IMR-90 (cell line): Measurements from ENCODE around the gene UMODL1. TPM values are rescaled to one million over a fixed set of nuclear protein-coding genes. Genes with fewer than 3 reads are reported as not detected.

ENCODE experiments used
- ATAC-seq: fragments of 200-7000 bp; cut with Tn5 transposase; 2 replicates; pipeline ENCODE4 v1.9.1; 2020; ENCODE audit warnings: low read depth, mild to moderate bottlenecking, moderate library complexity
- BruUV-seq: library from RNA; stranded (reverse); fragments of 400-500 nt; replicated peaks from 2 replicates; lab custom pipeline; 2021; lab: Mats Ljungman, UMichigan
- CTCF ChIA-PET: fragments of 300-600 bp; formaldehyde crosslinking; extraction: SDS; loops from one replicate; lab custom pipeline; 2021; ENCODE audit warnings: antibody characterized with exemption; lab: Yijun Ruan, JAX
- POLR2A ChIA-PET: fragments of 300-600 bp; sonication (Branson Sonifier 250); formaldehyde crosslinking; loops from one replicate; lab custom pipeline; 2022; ENCODE audit warnings: antibody characterized with exemption; ENCODE audit not compliant: unreplicated experiment; lab: Charles Lee
- DNase-seq: peaks from one replicate; pipeline ENCODE4 v3.0.0; 2013
- H2AFZ ChIP-seq: replicated peaks from 2 replicates; pipeline ENCODE3; 2013; ENCODE audit warnings: low read length, mild to moderate bottlenecking; ENCODE audit not compliant: poor library complexity
- H2AK5ac ChIP-seq: 2 replicates; pipeline ENCODE4 v1.6.1; 2013; ENCODE audit warnings: low read depth, low read length, inconsistent platforms
- H2AK9ac ChIP-seq: replicated peaks from 2 replicates; pipeline ENCODE3; 2013; ENCODE audit warnings: mild to moderate bottlenecking, low read depth, low read length, moderate library complexity; ENCODE audit not compliant: poor library complexity
- H2BK120ac ChIP-seq: 2 replicates; pipeline ENCODE4 v1.6.1; 2013; ENCODE audit warnings: low read depth, low read length, inconsistent platforms
- H2BK15ac ChIP-seq: 3 replicates; pipeline ENCODE4 v1.6.1; 2013; ENCODE audit warnings: low read depth, low read length, inconsistent platforms
- H2BK20ac ChIP-seq: 2 replicates; pipeline ENCODE4 v1.6.1; 2013; ENCODE audit warnings: low read depth, mild to moderate bottlenecking, inconsistent platforms, low read length, moderate library complexity
- H2BK5ac ChIP-seq: 2 replicates; pipeline ENCODE4 v1.6.1; 2013; ENCODE audit warnings: mild to moderate bottlenecking, low read depth, low read length, inconsistent platforms; ENCODE audit not compliant: poor library complexity, severe bottlenecking
- H3K14ac ChIP-seq: replicated peaks from 2 replicates; pipeline ENCODE4 v1.6.1; 2013; ENCODE audit warnings: low read depth, low read length, inconsistent platforms
- H3K18ac ChIP-seq: 2 replicates; pipeline ENCODE4 v1.6.1; 2013; ENCODE audit warnings: low read depth, low read length, control low read depth
- H3K23ac ChIP-seq: 2 replicates; pipeline ENCODE4 v1.6.1; 2013; ENCODE audit warnings: low read depth, low read length, inconsistent platforms
- H3K27ac ChIP-seq: 2 replicates; pipeline ENCODE4 v1.5.1; 2013; ENCODE audit warnings: mild to moderate bottlenecking, control low read depth, low read length; ENCODE audit not compliant: insufficient read depth
- H3K27me3 ChIP-seq: 2 replicates; pipeline ENCODE4 v1.6.1; 2013; ENCODE audit warnings: low read length; ENCODE audit not compliant: control insufficient read depth, insufficient read depth
- H3K36me3 ChIP-seq: 2 replicates; pipeline ENCODE4 v1.6.1; 2013; ENCODE audit warnings: low read length, mixed read lengths; ENCODE audit not compliant: control insufficient read depth, insufficient read depth
- H3K4ac ChIP-seq: 2 replicates; pipeline ENCODE4 v1.6.1; 2013; ENCODE audit warnings: low read depth, low read length, inconsistent platforms
- H3K4me1 ChIP-seq: 2 replicates; pipeline ENCODE4 v1.6.1; 2013; ENCODE audit warnings: low read length, mixed read lengths; ENCODE audit not compliant: control insufficient read depth, insufficient read depth
- H3K4me2 ChIP-seq: 2 replicates; pipeline ENCODE4 v1.6.1; 2013; ENCODE audit warnings: low read depth, mild to moderate bottlenecking, control low read depth, low read length, moderate library complexity
- H3K4me3 ChIP-seq: 2 replicates; pipeline ENCODE4 v1.5.1; 2013; ENCODE audit warnings: low read depth, mild to moderate bottlenecking, control low read depth, low read length, moderate library complexity; ENCODE audit not compliant: insufficient read depth
- H3K56ac ChIP-seq: 2 replicates; pipeline ENCODE4 v1.6.1; 2013; ENCODE audit warnings: low read length, inconsistent platforms; ENCODE audit not compliant: insufficient read depth; ENCODE audit errors: extremely low read depth
- H3K79me1 ChIP-seq, 2 experiments: 2 replicates each; pipeline ENCODE4 v1.6.1; 2013; ENCODE audit warnings: low read length in 2 of 2, inconsistent platforms in 1 of 2, low read depth in 1 of 2
- H3K9ac ChIP-seq: 2 replicates; pipeline ENCODE4 v1.6.1; 2013; ENCODE audit warnings: low read depth, low read length, control low read depth
- H3K9me1 ChIP-seq: 2 replicates; pipeline ENCODE4 v1.6.1; 2013; ENCODE audit warnings: low read length, inconsistent platforms; ENCODE audit not compliant: insufficient read depth
- H3K9me3 ChIP-seq: 2 replicates; pipeline ENCODE4 v1.6.1; 2013; ENCODE audit warnings: low read length; ENCODE audit not compliant: control insufficient read depth, insufficient read depth
- H4K20me1 ChIP-seq: 2 replicates; pipeline ENCODE4 v1.6.1; 2013; ENCODE audit warnings: low read length, inconsistent platforms; ENCODE audit not compliant: insufficient read depth
- H4K5ac ChIP-seq: 2 replicates; pipeline ENCODE4 v1.6.1; 2013; ENCODE audit warnings: mild to moderate bottlenecking, low read depth, low read length, control low read depth
- H4K8ac ChIP-seq, 2 experiments: 2 replicates each; pipeline ENCODE4 v1.6.1; 2013; ENCODE audit warnings: low read depth in 2 of 2, low read length in 2 of 2, control low read depth in 1 of 2, inconsistent platforms in 1 of 2
- H4K91ac ChIP-seq: 2 replicates; pipeline ENCODE4 v1.6.1; 2013; ENCODE audit warnings: low read depth, low read length, inconsistent platforms; ENCODE audit not compliant: insufficient read depth
- FOS ChIP-seq: fragments of 150-350 bp; IDR thresholded peaks from 2 replicates; pipeline ENCODE4 v1.6.1; 2016; ENCODE audit warnings: low read depth, low read length
- MAFK ChIP-seq: IDR thresholded peaks from 2 replicates; pipeline ENCODE4 v1.6.1; 2012; ENCODE audit warnings: low read depth, low read length, improper control_type of control experiment
- POLR2A ChIP-seq: IDR thresholded peaks from 2 replicates; pipeline ENCODE4 v1.6.1; 2012; ENCODE audit warnings: mild to moderate bottlenecking, low read depth, low read length
- SMC3 ChIP-seq: fragments of 150-350 bp; IDR thresholded peaks from 2 replicates; pipeline ENCODE4 v1.6.1; 2016; ENCODE audit warnings: low read depth, mild to moderate bottlenecking, antibody characterized with exemption, low read length, moderate library complexity
- WGBS, 2 experiments: methylation state at CpG; one replicate each; pipeline versions ENCODE4 v1.1.5 to v1.1.7; 2013; ENCODE audit warnings: missing lambda C conversion rate in 2 of 2; ENCODE audit not compliant: insufficient read length in 1 of 2; ENCODE audit errors: extremely low coverage in 2 of 2; 5-methylcytosine and 5-hydroxymethylcytosine counted together
- dilution Hi-C: fragments of 300-500 bp; cut with HindIII; formaldehyde crosslinking; loops from one replicate; pipeline ENCODE4 v1.14.3; 2018; ENCODE audit warnings: low sequenced_read_pairs; ENCODE audit not compliant: unreplicated experiment
- in situ Hi-C: fragments of 300-500 bp; cut with MboI; formaldehyde crosslinking; loops from 3 replicates; pipeline ENCODE4 v1.14.3; 2019; ENCODE audit warnings: low sequenced_read_pairs, inconsistent platforms, mixed read lengths
- intact Hi-C: fragments of 100-400 bp; cut with micrococcal nuclease; formaldehyde crosslinking; loops from 2 replicates; pipeline ENCODE4 v1.10.0; 2022
- polyA plus RNA-seq, 3 experiments: library from polyadenylated mRNA; depleted of rRNA; stranded (reverse); fragments of >200 nt; gene quantifications; 2 replicates each; pipeline ENCODE4 v1.2.3, GENCODE V29; 2012; ENCODE audit warnings: low replicate concordance in 1 of 3
- total RNA-seq: library from RNA; depleted of rRNA; stranded (reverse); fragments of >200 nt; gene quantifications from 2 replicates; pipeline ENCODE4 v1.2.3, GENCODE V29; 2012
- TF ChIP-seq, protein P1 (sequence below): fragments of 150-350 bp; IDR thresholded peaks from 2 replicates; pipeline ENCODE4 v1.6.1; 2017; ENCODE audit warnings: mild to moderate bottlenecking, antibody characterized with exemption, low read length, low read depth

UMODL1 gene
- total and polyA plus RNA-seq, 2 of the 4 experiments (the other 2 are of a cell fraction): 0.02 TPM; not detected in 1

DNA sequence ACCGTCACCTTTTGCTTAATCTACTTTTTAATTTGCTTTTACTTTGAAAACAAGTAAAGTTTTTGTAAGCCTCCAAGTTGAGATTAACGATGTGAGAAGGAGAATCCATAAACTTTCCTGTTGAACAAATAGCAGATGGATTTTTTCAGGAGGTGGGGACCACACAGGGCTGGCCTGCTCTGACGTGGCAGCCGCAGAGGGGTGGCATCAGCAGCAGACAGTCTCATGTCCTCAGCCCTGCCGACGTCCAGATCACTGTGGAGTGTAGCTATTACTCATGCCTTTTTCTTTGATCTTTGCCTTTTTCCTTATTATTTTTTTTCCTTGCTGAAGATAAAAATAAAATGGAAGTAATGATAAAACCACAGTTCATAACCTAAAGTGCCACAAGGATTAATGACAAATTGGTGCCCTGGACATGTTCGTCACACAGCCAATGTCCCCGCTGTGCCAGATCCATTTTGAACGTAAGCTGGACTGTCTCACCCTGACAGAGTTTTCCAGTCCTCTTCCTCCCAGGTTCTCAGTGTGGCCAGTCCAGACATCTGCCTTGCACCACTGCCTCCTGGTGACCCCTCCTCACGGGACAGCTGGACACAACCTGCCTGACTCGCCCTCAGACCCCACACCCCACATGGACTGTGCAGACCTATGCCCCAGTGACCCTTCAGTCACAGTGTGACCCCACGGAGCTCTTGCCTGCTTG, 45.6 kb upstream of the UMODL1 start:
- H2BK120ac ChIP-seq: peak overlapping the region; percentile 98
- dilution Hi-C loops: no loop called here
- H2BK20ac ChIP-seq: peak overlapping the region; percentile 96
- POLR2A ChIA-PET: no interaction called here
- peaks cover 3 to 4% of the 10 kb centered on the region in 2 experiments; a peak in 2 of 4 replicates for H3K79me1 ChIP-seq
- peak overlapping the region; percentile 80 for H3K18ac ChIP-seq
- H3K4me1 ChIP-seq: peaks cover 13% of the 10 kb centered on the region
- H4K91ac ChIP-seq: peak overlapping the region; percentile 95
- H2AK5ac ChIP-seq: peak overlapping the region; percentile 98
- H4K20me1 ChIP-seq: no peaks in the 10 kb centered on the region
- BruUV-seq: no TSS peak
- peak overlapping the region; percentile 74 for H3K56ac ChIP-seq
- WGBS, 2 experiments: 18% methylated on average over 4 of the region's 12 CpGs; no CpG with 5 or more reads in 1 of the 2 experiments
- intact Hi-C loops: loop anchor here (2.0 kb wide), 1 partner anchor 13 kb away; no protein-coding TSS in a partner anchor
- H3K14ac ChIP-seq: peak overlapping the region; percentile 95
- H3K4me3 ChIP-seq: no peak overlapping the region
- H3K9me1 ChIP-seq: peaks cover 26% of the 10 kb centered on the region
- peak overlapping the region; percentile 42 for H3K27ac ChIP-seq
- H2AK9ac ChIP-seq: peak overlapping the region; percentile 93
- TF ChIP-seq, protein P1, sequence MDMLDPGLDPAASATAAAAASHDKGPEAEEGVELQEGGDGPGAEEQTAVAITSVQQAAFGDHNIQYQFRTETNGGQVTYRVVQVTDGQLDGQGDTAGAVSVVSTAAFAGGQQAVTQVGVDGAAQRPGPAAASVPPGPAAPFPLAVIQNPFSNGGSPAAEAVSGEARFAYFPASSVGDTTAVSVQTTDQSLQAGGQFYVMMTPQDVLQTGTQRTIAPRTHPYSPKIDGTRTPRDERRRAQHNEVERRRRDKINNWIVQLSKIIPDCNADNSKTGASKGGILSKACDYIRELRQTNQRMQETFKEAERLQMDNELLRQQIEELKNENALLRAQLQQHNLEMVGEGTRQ: no peak
- TF ChIP-seq SMC3 (peak; percentile 11; the same call in 1 of the 2 replicates), MAFK (no peak), POLR2A (no peak), FOS (peak; percentile 73)
- peak overlapping the region; percentile 96 for H2BK15ac ChIP-seq
- peak overlapping the region; percentile 94 to 95 for H4K8ac ChIP-seq
- CTCF ChIA-PET: interaction anchor here (0.9 kb wide), 1 partner anchor 67 kb away, joined by 4 read pairs; no protein-coding TSS in a partner anchor
- H3K9me3 ChIP-seq: no peaks in the 10 kb centered on the region
- DNase-seq: peak; percentile 94
- peak overlapping the region; percentile 93 for H3K4ac ChIP-seq
- H3K9ac ChIP-seq: peak overlapping the region; percentile 33
- H3K4me2 ChIP-seq: peak overlapping the region; percentile 2; the same call in 1 of the 2 replicates
- H2AFZ ChIP-seq: peak overlapping the region; percentile 86
- peak overlapping the region; percentile 80 for H4K5ac ChIP-seq
- H3K23ac ChIP-seq: peak overlapping the region; percentile 81
- H2BK5ac ChIP-seq: peak overlapping the region; percentile 74
- H3K27me3 ChIP-seq: no peaks in the 10 kb centered on the region
- in situ Hi-C loops: no loop called here
- ATAC-seq: peak; percentile 95
- no peaks in the 10 kb centered on the region for H3K36me3 ChIP-seq
